SK-N-SH (cell line): ENCODE data around the gene RNF167. TPM values are rescaled to one million over a fixed set of nuclear protein-coding genes. Genes with fewer than 3 reads are reported as not detected.

Experiments used
- CTCF ChIA-PET: fragments of 300-600, 350-600 bp; formaldehyde crosslinking; extraction: SDS; loops from one replicate; lab custom pipeline; 2021; lab: Yijun Ruan, JAX
- POLR2A ChIA-PET: fragments of 350-600 bp; sonication (Branson Sonifier 250); formaldehyde crosslinking; extraction: SDS; loops from one replicate; lab custom pipeline; 2020; ENCODE audit warnings: antibody characterized with exemption, inconsistent platforms; lab: Yijun Ruan, JAX
- DNase-seq: peaks from one replicate; pipeline ENCODE4 v3.0.0; 2012
- H2AFZ ChIP-seq: fragments of 200-600 bp; sonication (generic); 2 replicates; pipeline ENCODE4 v1.8.1; 2016; ENCODE audit warnings: antibody characterized with exemption, mild to moderate bottlenecking, low read depth
- H3F3A ChIP-seq: fragments of 200-600 bp; sonication (generic); replicated peaks from 2 replicates; pipeline ENCODE3; 2016; ENCODE audit warnings: antibody characterized with exemption, mild to moderate bottlenecking; ENCODE audit not compliant: insufficient read depth
- H3K27ac ChIP-seq, 2 experiments: fragments of 200-500 bp in 1 of 2; fragments of 200-600 bp in 1 of 2; sonication (Bioruptor generic) in 1 of 2; sonication (generic), shearing (Covaris generic) in 1 of 2; 2 replicates each; pipeline versions ENCODE4 v1.5.1 to v1.6.1; 2014 to 2016; ENCODE audit warnings: low read depth in 2 of 2, inconsistent platforms in 1 of 2, low read length in 1 of 2, mild to moderate bottlenecking in 1 of 2, mixed read lengths in 1 of 2
- H3K27me3 ChIP-seq: fragments of 200-600 bp; sonication (generic), shearing (Covaris generic); 2 replicates; pipeline ENCODE4 v1.6.1; 2016; ENCODE audit warnings: mixed run types; ENCODE audit not compliant: insufficient read depth
- H3K36me3 ChIP-seq, 2 experiments: fragments of 200-500 bp in 1 of 2; fragments of 200-600 bp in 1 of 2; sonication (Bioruptor generic) in 1 of 2; sonication (generic) in 1 of 2; replicated peaks in 1 of 2; 2 replicates each; pipeline versions ENCODE3 to v1.5.1; 2014 to 2016; ENCODE audit warnings: low read length in 1 of 2, mild to moderate bottlenecking in 1 of 2; ENCODE audit not compliant: insufficient read depth in 2 of 2, control insufficient read depth in 1 of 2
- H3K4me1 ChIP-seq, 2 experiments: fragments of 200-500 bp in 1 of 2; fragments of 200-600 bp in 1 of 2; sonication (Bioruptor generic) in 1 of 2; sonication (generic), shearing (Covaris generic) in 1 of 2; 2 replicates each; pipeline versions ENCODE4 v1.5.1 to v1.6.1; 2014 to 2016; ENCODE audit warnings: low read depth in 1 of 2, low read length in 1 of 2, mixed run types in 1 of 2; ENCODE audit not compliant: insufficient read depth in 2 of 2, control insufficient read depth in 1 of 2
- H3K4me2 ChIP-seq: fragments of 200-600 bp; sonication (generic), shearing (Covaris generic); 2 replicates; pipeline ENCODE4 v1.6.1; 2017; ENCODE audit warnings: mixed run types
- H3K4me3 ChIP-seq, 2 experiments: fragments of 200-500 bp in 1 of 2; fragments of 200-600 bp in 1 of 2; sonication (Bioruptor generic) in 1 of 2; sonication (generic), shearing (Covaris generic) in 1 of 2; 2 replicates each; pipeline versions ENCODE4 v1.5.1 to v1.8.1; 2014 to 2016; ENCODE audit warnings: low read depth in 2 of 2, inconsistent platforms in 1 of 2, low read length in 1 of 2, mild to moderate bottlenecking in 1 of 2, mixed read lengths in 1 of 2, moderate library complexity in 1 of 2
- H3K79me2 ChIP-seq: fragments of 200-600 bp; sonication (generic); 2 replicates; pipeline ENCODE4 v1.8.1; 2017; ENCODE audit warnings: mild to moderate bottlenecking; ENCODE audit not compliant: insufficient read depth
- H3K9ac ChIP-seq: fragments of 200-600 bp; sonication (generic); 2 replicates; pipeline ENCODE4 v1.6.1; 2017; ENCODE audit warnings: mixed run types
- H3K9me2 ChIP-seq: fragments of 200-600 bp; sonication (generic); 2 replicates; pipeline ENCODE4 v1.6.1; 2017; ENCODE audit warnings: mixed run types
- H3K9me3 ChIP-seq: fragments of 200-600 bp; sonication (generic); 2 replicates; pipeline ENCODE4 v1.6.1; 2017; ENCODE audit warnings: mixed run types, mild to moderate bottlenecking, moderate library complexity
- H4K20me1 ChIP-seq: fragments of 200-600 bp; sonication (generic); 2 replicates; pipeline ENCODE4 v1.6.1; 2017; ENCODE audit warnings: mild to moderate bottlenecking, mixed run types; ENCODE audit not compliant: insufficient read depth
- CHD2 ChIP-seq: fragments of 150-350 bp; IDR thresholded peaks from 2 replicates; pipeline ENCODE4 v1.6.1; 2018; ENCODE audit warnings: low read length; ENCODE audit not compliant: partially characterized antibody
- ELF1 ChIP-seq: IDR thresholded peaks from 2 replicates; pipeline ENCODE4 v1.4.0; 2012
- EP300 ChIP-seq, 2 experiments: IDR thresholded peaks; 2 replicates each; pipeline versions ENCODE4 v1.4.0 to v1.6.1; 2012; ENCODE audit warnings: borderline replicate concordance in 1 of 2, low read depth in 1 of 2, low read length in 1 of 2
- FOXJ3 ChIP-seq: sonication (generic); formaldehyde crosslinking; IDR thresholded peaks from 2 replicates; pipeline ENCODE4 v1.5.1; 2020; ENCODE audit warnings: mild to moderate bottlenecking, missing genetic modification reagents
- GABPA ChIP-seq: IDR thresholded peaks from 2 replicates; pipeline ENCODE4 v1.4.0; 2012; ENCODE audit warnings: low read depth, mild to moderate bottlenecking
- GATA2 ChIP-seq: sonication (generic); formaldehyde crosslinking; IDR thresholded peaks from 2 replicates; pipeline ENCODE4 v1.5.0; 2020; ENCODE audit warnings: mild to moderate bottlenecking, missing genetic modification reagents
- IRF3 ChIP-seq: fragments of 150-350 bp; IDR thresholded peaks from 2 replicates; pipeline ENCODE4 v1.6.1; 2016; ENCODE audit warnings: mild to moderate bottlenecking, low read depth, low read length
- MAX ChIP-seq: IDR thresholded peaks from 2 replicates; pipeline ENCODE4 v1.4.0; 2012; ENCODE audit warnings: low read depth
- NFIC ChIP-seq: IDR thresholded peaks from 2 replicates; pipeline ENCODE4 v1.4.0; 2012; ENCODE audit warnings: borderline replicate concordance
- NRF1 ChIP-seq: IDR thresholded peaks from 2 replicates; pipeline ENCODE4 v1.6.1; 2012; ENCODE audit warnings: low read depth, mild to moderate bottlenecking, low read length
- PBX3 ChIP-seq: IDR thresholded peaks from 2 replicates; pipeline ENCODE4; 2012
- RAD21 ChIP-seq: IDR thresholded peaks from 2 replicates; pipeline ENCODE4 v1.6.1; 2012; ENCODE audit warnings: mild to moderate bottlenecking, low read length
- SIN3A ChIP-seq: IDR thresholded peaks from 2 replicates; pipeline ENCODE4 v1.6.1; 2012; ENCODE audit warnings: low read depth, mild to moderate bottlenecking, low read length, moderate library complexity, borderline replicate concordance
- SMC3 ChIP-seq: IDR thresholded peaks from 2 replicates; pipeline ENCODE4 v1.6.1; 2012; ENCODE audit warnings: low read depth, low read length, improper control_type of control experiment
- TAF1 ChIP-seq: IDR thresholded peaks from 2 replicates; pipeline ENCODE4 v1.6.1; 2012; ENCODE audit warnings: low read depth, mild to moderate bottlenecking, low read length, moderate library complexity, borderline replicate concordance
- TEAD4 ChIP-seq: IDR thresholded peaks from 2 replicates; pipeline ENCODE4 v1.4.0; 2012; ENCODE audit warnings: mild to moderate bottlenecking, borderline replicate concordance; ENCODE audit not compliant: insufficient read depth
- USF1 ChIP-seq: IDR thresholded peaks from 2 replicates; pipeline ENCODE4 v1.4.0; 2012; ENCODE audit warnings: low read depth, borderline replicate concordance
- ZBTB33 ChIP-seq: IDR thresholded peaks from 2 replicates; pipeline ENCODE4 v1.4.0; 2012; ENCODE audit warnings: low read depth, borderline replicate concordance
- WGBS: methylation state at CpG from one replicate; pipeline ENCODE4 v1.1.6; 2017; ENCODE audit warnings: low lambda C conversion rate; 5-methylcytosine and 5-hydroxymethylcytosine counted together
- polyA plus RNA-seq, 3 experiments: library from polyadenylated mRNA; depleted of rRNA; stranded (reverse); fragments of >200 nt; gene quantifications; 2 replicates each; pipeline ENCODE4 v1.2.3, GENCODE V29; 2012

The RNF167 gene
- polyA plus RNA-seq, 1 of the 3 experiments (the other 2 are of a cell fraction): 115 TPM

- Histone ChIP-seq H3K27ac (no peak overlapping the region), H3K79me2 (no peaks in the 10 kb centered on the region), H3K9ac (no peak overlapping the region), H3K4me3 (no peak overlapping the region), H3F3A (no peaks in the 10 kb centered on the region), H3K4me2 (no peak overlapping the region), H3K27me3 (no peaks in the 10 kb centered on the region), H2AFZ (no peak overlapping the region), H4K20me1 (no peaks in the 10 kb centered on the region), H3K9me2 (no peaks in the 10 kb centered on the region), H3K9me3 (no peaks in the 10 kb centered on the region), H3K4me1 (peaks cover 0 to under 1% of the 10 kb centered on the region in 2 experiments; a peak in 1 of 4 replicates), H3K36me3 (peaks cover 0 to 4% of the 10 kb centered on the region in 2 experiments)
- WGBS: 98% methylated on average over 18 of the region's 18 CpGs
- TF ChIP-seq CHD2 (no peak), SMC3 (no peak), ELF1 (no peak), ZBTB33 (no peak), EP300 (IDR thresholded peaks at IDR 0.05; ENCODE audit: borderline replicate concordance in 1 of 2, low read depth in 1 of 2, low read length in 1 of 2) (no peak), MAX (no peak), TEAD4 (no peak), SIN3A (no peak), IRF3 (no peak), USF1 (no peak), GATA2 (CRISPR knock-in tag) (no peak), TAF1 (no peak), NFIC (no peak), FOXJ3 (CRISPR knock-in tag) (no peak), RAD21 (no peak), NRF1 (no peak), PBX3 (no peak), GABPA (no peak)
- POLR2A ChIA-PET: no interaction called here
- DNase-seq: no peak
- CTCF ChIA-PET: interaction anchor here (1.3 to 1.5 kb wide), 2 partner anchors 9 to 20 kb away, joined by 5 read pairs; no protein-coding TSS in a partner anchor
These were observed 11.2 kb upstream of the RNF167 start for GRCh38 chr17:4928881-4929280.
